Natural killer cell (primary cell): ENCODE measurements around the gene GYPC. TPM values are rescaled to one million over a fixed set of nuclear protein-coding genes. Genes with fewer than 3 reads are reported as not detected.
"Not testable (repeated sequence)": the region's sequence is repeated elsewhere in the genome, so short reads cannot be mapped to it uniquely, and the experiment has no call there.

Experiments
- ATAC-seq, 3 donors: fragments of 150-1000 bp in 2 of 3; fragments of 200-7000 bp in 1 of 3; cut with Tn5 transposase; 1 replicate in 1 of 3; 2 replicates in 2 of 3; pipeline ENCODE4 v1.10.0; 2021; ENCODE audit warnings: mild to moderate bottlenecking in 2 of 3, moderate library complexity in 2 of 3
- DNase-seq, 2 donors: peaks; one replicate each; pipeline versions ENCODE4 v3.0.0 to v3.0.0-alpha.2; 2013 to 2021; ENCODE audit warnings: mixed read lengths in 1 of 2
- H3K27ac ChIP-seq: one replicate; pipeline ENCODE4 v1.5.1; 2013; ENCODE audit warnings: mild to moderate bottlenecking, low read length
- H3K27me3 ChIP-seq: one replicate; pipeline ENCODE4 v1.6.1; 2013; ENCODE audit warnings: low read length; ENCODE audit not compliant: control insufficient read depth, insufficient read depth
- H3K36me3 ChIP-seq: one replicate; pipeline ENCODE4 v1.6.1; 2013; ENCODE audit warnings: low read length; ENCODE audit not compliant: control insufficient read depth, insufficient read depth
- H3K4me1 ChIP-seq: one replicate; pipeline ENCODE4 v1.6.1; 2013; ENCODE audit warnings: low read length; ENCODE audit not compliant: control insufficient read depth, insufficient read depth
- H3K4me3 ChIP-seq: one replicate; pipeline ENCODE4 v1.5.1; 2013; ENCODE audit warnings: low read length
- H3K9me3 ChIP-seq: one replicate; pipeline ENCODE4 v1.6.1; 2013; ENCODE audit warnings: low read length; ENCODE audit not compliant: control insufficient read depth, insufficient read depth
- H3K27ac Mint-ChIP-seq, 2 donors: one replicate each; pipeline ENCODE4 v1.8.0; 2022; ENCODE audit warnings: mild to moderate bottlenecking in 2 of 2, mixed read lengths in 2 of 2, moderate library complexity in 1 of 2
- H3K27me3 Mint-ChIP-seq, 2 donors: one replicate each; pipeline ENCODE4 v1.8.0; 2022; ENCODE audit warnings: low read depth in 2 of 2, mixed read lengths in 2 of 2
- H3K36me3 Mint-ChIP-seq: one replicate; pipeline ENCODE4 v1.8.0; 2022; ENCODE audit warnings: mixed read lengths
- H3K4me1 Mint-ChIP-seq, 2 donors: one replicate each; pipeline ENCODE4 v1.8.0; 2022; ENCODE audit warnings: mixed read lengths in 2 of 2
- H3K4me3 Mint-ChIP-seq: one replicate; pipeline ENCODE4 v1.8.0; 2022; ENCODE audit warnings: mild to moderate bottlenecking, moderate library complexity, mixed read lengths
- H3K9me3 Mint-ChIP-seq, 2 donors: one replicate each; pipeline ENCODE4 v1.8.0; 2022; ENCODE audit warnings: mixed read lengths in 2 of 2
- WGBS: methylation state at CpG from one replicate; pipeline ENCODE4 v1.1.7; 2013; ENCODE audit warnings: missing lambda C conversion rate; ENCODE audit not compliant: insufficient coverage; 5-methylcytosine and 5-hydroxymethylcytosine counted together
- intact Hi-C: fragments of 100-400 bp; cut with micrococcal nuclease; formaldehyde crosslinking; loops from one replicate; pipeline ENCODE4 v1.14.2; 2022
- total RNA-seq, 4 donors: library from RNA; stranded (reverse); fragments of 120-200 nt in 1 of 4; gene quantifications; one replicate each; pipeline versions ENCODE4 v1.2.3 to v1.2.4, GENCODE V29; 2013 to 2022
- TF ChIP-seq, protein P1 (sequence below): fragments of 200-600 bp; IDR thresholded peaks from one replicate; pipeline ENCODE4 v1.8.0; 2022; ENCODE audit warnings: antibody characterized with exemption

GYPC gene
- total RNA-seq, 3 donors from 2014 or later (not counting 1 experiment from before 2014, with no cell fraction given): 74.2 to 92.3 (median 78.7) TPM

DNA sequence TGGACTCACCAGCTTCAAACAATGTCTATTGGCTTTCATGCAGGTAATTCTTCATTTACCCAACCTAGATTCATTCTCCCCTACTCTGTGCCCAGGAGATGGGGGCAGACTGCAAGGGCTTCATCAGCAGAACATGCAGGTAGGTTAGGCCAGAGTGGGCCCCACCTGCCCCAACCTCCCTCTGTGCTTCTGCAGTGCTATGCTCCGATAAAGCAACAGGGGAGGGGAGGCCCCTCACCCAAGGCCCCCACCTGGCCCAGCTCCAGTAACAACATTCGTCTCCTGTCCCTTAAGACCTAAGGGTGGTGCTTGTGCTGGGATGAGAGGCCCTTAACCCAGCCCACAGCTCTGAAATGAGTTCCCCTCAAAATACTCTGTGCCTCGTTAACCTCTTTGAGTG, 16.7 kb upstream of the GYPC start:
- Histone ChIP-seq H3K27ac (no peak overlapping the region), H3K4me1 (peaks cover 3% of the 10 kb centered on the region), H3K9me3 (no peaks in the 10 kb centered on the region), H3K27me3 (no peaks in the 10 kb centered on the region), H3K4me3 (no peak overlapping the region), H3K36me3 (no peaks in the 10 kb centered on the region)
- WGBS: 78% methylated on average over 2 of the region's 3 CpGs
- DNase-seq: no peak
- intact Hi-C loops: no loop called here
- ATAC-seq: no peak
- Mint-ChIP-seq H3K4me3 (no peak overlapping the region), H3K4me1 (no peaks in the 10 kb centered on the region), H3K27me3 (peaks cover under 1 to 2% of the 10 kb centered on the region in 2 donors), H3K36me3 (no peaks in the 10 kb centered on the region), H3K9me3 (no peaks in the 10 kb centered on the region), H3K27ac (no peak overlapping the region)
- TF ChIP-seq, protein P1, sequence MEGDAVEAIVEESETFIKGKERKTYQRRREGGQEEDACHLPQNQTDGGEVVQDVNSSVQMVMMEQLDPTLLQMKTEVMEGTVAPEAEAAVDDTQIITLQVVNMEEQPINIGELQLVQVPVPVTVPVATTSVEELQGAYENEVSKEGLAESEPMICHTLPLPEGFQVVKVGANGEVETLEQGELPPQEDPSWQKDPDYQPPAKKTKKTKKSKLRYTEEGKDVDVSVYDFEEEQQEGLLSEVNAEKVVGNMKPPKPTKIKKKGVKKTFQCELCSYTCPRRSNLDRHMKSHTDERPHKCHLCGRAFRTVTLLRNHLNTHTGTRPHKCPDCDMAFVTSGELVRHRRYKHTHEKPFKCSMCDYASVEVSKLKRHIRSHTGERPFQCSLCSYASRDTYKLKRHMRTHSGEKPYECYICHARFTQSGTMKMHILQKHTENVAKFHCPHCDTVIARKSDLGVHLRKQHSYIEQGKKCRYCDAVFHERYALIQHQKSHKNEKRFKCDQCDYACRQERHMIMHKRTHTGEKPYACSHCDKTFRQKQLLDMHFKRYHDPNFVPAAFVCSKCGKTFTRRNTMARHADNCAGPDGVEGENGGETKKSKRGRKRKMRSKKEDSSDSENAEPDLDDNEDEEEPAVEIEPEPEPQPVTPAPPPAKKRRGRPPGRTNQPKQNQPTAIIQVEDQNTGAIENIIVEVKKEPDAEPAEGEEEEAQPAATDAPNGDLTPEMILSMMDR: no peak

DNA sequence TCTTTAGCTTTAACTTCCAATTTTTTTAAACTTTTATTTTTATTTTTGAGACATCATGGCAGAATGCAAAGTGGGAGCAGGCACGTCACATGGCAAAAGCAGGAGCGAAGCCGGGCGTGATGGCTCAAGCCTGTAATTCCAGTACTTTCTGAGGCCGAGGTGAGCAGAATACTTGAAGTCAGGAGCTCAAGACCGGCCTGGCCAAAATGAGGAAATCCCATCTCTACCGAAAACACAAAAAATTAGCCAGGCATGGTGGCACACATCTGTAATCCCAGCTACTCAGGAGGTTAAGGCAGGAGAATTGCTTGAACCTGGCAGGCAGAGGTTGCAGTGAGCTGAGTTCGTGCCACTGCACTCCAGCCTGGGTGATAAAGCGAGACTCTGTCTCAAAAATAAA, 14.7 kb upstream of the GYPC start:
- H3K27ac Mint-ChIP-seq, H3K4me1 Mint-ChIP-seq, H3K4me1 ChIP-seq, H3K36me3 Mint-ChIP-seq, H3K27me3 Mint-ChIP-seq, DNase-seq, H3K4me3 ChIP-seq, H3K9me3 Mint-ChIP-seq, intact Hi-C loops, H3K4me3 Mint-ChIP-seq, H3K36me3 ChIP-seq, H3K27me3 ChIP-seq, H3K27ac ChIP-seq, ATAC-seq, H3K9me3 ChIP-seq: not testable (repeated sequence)
- 93% methylated on average over 8 of the region's 9 CpGs for WGBS

DNA sequence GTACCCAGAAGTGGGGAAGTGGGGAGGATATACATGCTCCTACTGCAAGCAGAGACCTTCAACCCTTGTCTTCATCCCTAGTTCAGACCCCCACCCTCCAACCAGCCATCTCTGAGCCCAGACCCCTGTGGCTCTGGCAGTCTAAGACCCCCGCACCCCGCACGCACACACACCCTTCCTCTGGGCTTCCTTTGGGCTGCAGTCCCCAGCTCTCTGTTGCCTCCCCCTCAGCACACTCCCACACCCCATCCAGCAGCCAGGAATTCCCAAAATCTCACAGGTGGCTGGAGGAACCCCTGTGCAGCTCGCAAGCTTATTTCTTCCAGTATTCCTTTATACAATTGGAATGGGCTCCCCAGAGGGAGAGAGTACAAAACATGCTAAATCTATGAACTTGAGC, 13.9 kb upstream of the GYPC start:
- Histone ChIP-seq H3K36me3 (no peaks in the 10 kb centered on the region), H3K4me1 (peaks cover 4% of the 10 kb centered on the region), H3K9me3 (no peaks in the 10 kb centered on the region), H3K4me3 (no peak overlapping the region), H3K27ac (no peak overlapping the region), H3K27me3 (no peaks in the 10 kb centered on the region)
- no peak overlapping the region for H3K27ac Mint-ChIP-seq
- H3K4me3 Mint-ChIP-seq: no peak overlapping the region
- H3K27me3 Mint-ChIP-seq: peaks cover 5 to 7% of the 10 kb centered on the region in 2 donors
- no peaks in the 10 kb centered on the region for H3K36me3 Mint-ChIP-seq
- DNase-seq (no peak), ATAC-seq (no peak)
- intact Hi-C loops: no loop called here
- no peaks in the 10 kb centered on the region for H3K4me1 Mint-ChIP-seq
- H3K9me3 Mint-ChIP-seq: no peaks in the 10 kb centered on the region
- WGBS: 64% methylated on average over 3 of the region's 4 CpGs
- TF ChIP-seq, protein P1: no peak

DNA sequence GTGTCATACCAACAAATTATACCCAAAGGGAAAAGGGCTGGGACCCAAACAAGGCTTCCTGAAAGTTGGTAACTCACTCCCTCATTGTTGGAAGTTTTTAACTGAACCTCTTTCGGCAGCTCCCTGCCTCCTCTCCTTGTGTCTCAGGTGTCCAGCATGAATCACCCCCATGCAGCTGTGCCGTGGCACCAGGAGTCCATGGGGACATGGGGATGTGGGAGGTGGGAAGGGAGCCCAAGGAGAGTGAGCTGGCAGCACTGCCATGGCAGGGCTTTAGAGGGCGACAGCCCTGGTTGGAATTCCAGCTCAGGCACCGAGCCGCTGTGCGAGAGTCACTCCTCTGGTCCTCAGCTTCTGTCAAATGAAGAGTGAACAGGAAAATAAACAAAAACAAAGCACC, 12.5 kb upstream of the GYPC start:
- Histone ChIP-seq H3K36me3 (no peaks in the 10 kb centered on the region), H3K27ac (no peak overlapping the region), H3K27me3 (no peaks in the 10 kb centered on the region), H3K9me3 (no peaks in the 10 kb centered on the region), H3K4me3 (no peak overlapping the region), H3K4me1 (peaks cover 4% of the 10 kb centered on the region)
- H3K27me3 Mint-ChIP-seq: peaks cover 5 to 7% of the 10 kb centered on the region in 2 donors
- ATAC-seq: no peak
- H3K27ac Mint-ChIP-seq: no peak overlapping the region
- H3K4me1 Mint-ChIP-seq: no peaks in the 10 kb centered on the region
- no peak for DNase-seq
- intact Hi-C loops: no loop called here
- no peaks in the 10 kb centered on the region for H3K36me3 Mint-ChIP-seq
- WGBS: 95% methylated on average over 6 of the region's 6 CpGs
- TF ChIP-seq, protein P1: no peak
- H3K9me3 Mint-ChIP-seq: no peaks in the 10 kb centered on the region
- no peak overlapping the region for H3K4me3 Mint-ChIP-seq
